ENCODE results near the gene KMT2C. TPM values are rescaled to one million over a fixed set of nuclear protein-coding genes. Genes with fewer than 3 reads are reported as not detected.

The KMT2C gene
- total RNA-seq, 1 experiment from 2014 or later: 45.4 TPM

DNA sequence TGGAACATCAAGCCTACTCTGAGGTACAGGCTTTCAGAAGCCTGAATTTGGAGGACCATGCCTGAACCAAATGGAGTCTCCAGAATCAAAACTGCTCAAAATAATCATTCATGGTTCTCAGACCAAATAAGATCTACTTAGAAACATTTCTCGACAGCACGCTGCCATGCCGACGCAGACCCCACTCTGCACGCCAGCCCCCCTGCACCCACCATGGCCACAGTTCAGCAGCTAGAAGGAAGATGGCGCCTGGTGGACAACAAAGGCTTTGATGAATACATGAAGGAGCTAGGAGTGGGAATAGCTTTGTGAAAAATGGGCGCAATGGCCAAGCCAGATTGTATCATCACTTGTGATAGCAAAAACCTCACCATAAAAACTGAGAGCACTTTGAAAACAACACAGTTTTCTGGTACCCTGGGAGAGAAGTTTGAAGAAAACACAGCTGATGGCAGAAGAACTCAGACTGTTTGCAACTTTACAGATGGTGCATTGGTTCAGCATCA, 6.6 kb upstream of the KMT2C start:
- no peaks in the 10 kb centered on the region for H3K36me3 Mint-ChIP-seq
- ChIA-PET POLR2A (no interaction called here), CTCF (interaction anchor here (0.7 kb wide), 1 partner anchor 657 kb away, joined by 3 read pairs; no protein-coding TSS in a partner anchor)
- H3K4me3 Mint-ChIP-seq: no peak overlapping the region
- H3K27ac Mint-ChIP-seq: no peak overlapping the region
- H3K4me1 Mint-ChIP-seq: peaks cover 4% of the 10 kb centered on the region
- H3K27me3 Mint-ChIP-seq (ENCODE audit: low read depth): peaks cover 9% of the 10 kb centered on the region
- no peaks in the 10 kb centered on the region for H3K9me3 Mint-ChIP-seq
- DNase-seq (ENCODE audit: low spot score): no peak
- ATAC-seq: no peak
- TF ChIP-seq, protein P1, sequence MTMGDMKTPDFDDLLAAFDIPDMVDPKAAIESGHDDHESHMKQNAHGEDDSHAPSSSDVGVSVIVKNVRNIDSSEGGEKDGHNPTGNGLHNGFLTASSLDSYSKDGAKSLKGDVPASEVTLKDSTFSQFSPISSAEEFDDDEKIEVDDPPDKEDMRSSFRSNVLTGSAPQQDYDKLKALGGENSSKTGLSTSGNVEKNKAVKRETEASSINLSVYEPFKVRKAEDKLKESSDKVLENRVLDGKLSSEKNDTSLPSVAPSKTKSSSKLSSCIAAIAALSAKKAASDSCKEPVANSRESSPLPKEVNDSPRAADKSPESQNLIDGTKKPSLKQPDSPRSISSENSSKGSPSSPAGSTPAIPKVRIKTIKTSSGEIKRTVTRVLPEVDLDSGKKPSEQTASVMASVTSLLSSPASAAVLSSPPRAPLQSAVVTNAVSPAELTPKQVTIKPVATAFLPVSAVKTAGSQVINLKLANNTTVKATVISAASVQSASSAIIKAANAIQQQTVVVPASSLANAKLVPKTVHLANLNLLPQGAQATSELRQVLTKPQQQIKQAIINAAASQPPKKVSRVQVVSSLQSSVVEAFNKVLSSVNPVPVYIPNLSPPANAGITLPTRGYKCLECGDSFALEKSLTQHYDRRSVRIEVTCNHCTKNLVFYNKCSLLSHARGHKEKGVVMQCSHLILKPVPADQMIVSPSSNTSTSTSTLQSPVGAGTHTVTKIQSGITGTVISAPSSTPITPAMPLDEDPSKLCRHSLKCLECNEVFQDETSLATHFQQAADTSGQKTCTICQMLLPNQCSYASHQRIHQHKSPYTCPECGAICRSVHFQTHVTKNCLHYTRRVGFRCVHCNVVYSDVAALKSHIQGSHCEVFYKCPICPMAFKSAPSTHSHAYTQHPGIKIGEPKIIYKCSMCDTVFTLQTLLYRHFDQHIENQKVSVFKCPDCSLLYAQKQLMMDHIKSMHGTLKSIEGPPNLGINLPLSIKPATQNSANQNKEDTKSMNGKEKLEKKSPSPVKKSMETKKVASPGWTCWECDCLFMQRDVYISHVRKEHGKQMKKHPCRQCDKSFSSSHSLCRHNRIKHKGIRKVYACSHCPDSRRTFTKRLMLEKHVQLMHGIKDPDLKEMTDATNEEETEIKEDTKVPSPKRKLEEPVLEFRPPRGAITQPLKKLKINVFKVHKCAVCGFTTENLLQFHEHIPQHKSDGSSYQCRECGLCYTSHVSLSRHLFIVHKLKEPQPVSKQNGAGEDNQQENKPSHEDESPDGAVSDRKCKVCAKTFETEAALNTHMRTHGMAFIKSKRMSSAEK (CRISPR knock-in tag; IDR thresholded peaks at IDR 0.05; ENCODE audit: borderline replicate concordance): no peak
- TF ChIP-seq, protein P2, sequence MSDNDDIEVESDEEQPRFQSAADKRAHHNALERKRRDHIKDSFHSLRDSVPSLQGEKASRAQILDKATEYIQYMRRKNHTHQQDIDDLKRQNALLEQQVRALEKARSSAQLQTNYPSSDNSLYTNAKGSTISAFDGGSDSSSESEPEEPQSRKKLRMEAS (CRISPR knock-in tag; IDR thresholded peaks at IDR 0.05): no peak
- TF ChIP-seq NR1H2 (CRISPR knock-in tag; IDR thresholded peaks at IDR 0.05) (no peak), ERG (CRISPR knock-in tag; IDR thresholded peaks at IDR 0.05) (no peak), NR2C2 (CRISPR knock-in tag; IDR thresholded peaks at IDR 0.05) (no peak), MYBL2 (CRISPR knock-in tag; IDR thresholded peaks at IDR 0.05) (no peak), USF2 (CRISPR knock-in tag; IDR thresholded peaks at IDR 0.05) (no peak), JUN (CRISPR knock-in tag; IDR thresholded peaks at IDR 0.05) (no peak), GABPB1 (CRISPR knock-in tag; IDR thresholded peaks at IDR 0.05) (no peak), ELF4 (CRISPR knock-in tag; IDR thresholded peaks at IDR 0.05; ENCODE audit: low read depth) (no peak), ARID4B (CRISPR knock-in tag; IDR thresholded peaks at IDR 0.05; ENCODE audit: borderline replicate concordance) (no peak), PRRX2 (CRISPR knock-in tag; IDR thresholded peaks at IDR 0.05) (no peak), HMGXB4 (CRISPR knock-in tag; IDR thresholded peaks at IDR 0.05) (no peak), ESRRA (CRISPR knock-in tag; IDR thresholded peaks at IDR 0.05; ENCODE audit: borderline replicate concordance) (no peak), IRF1 (CRISPR knock-in tag; IDR thresholded peaks at IDR 0.05) (no peak), ZNF512 (CRISPR knock-in tag; IDR thresholded peaks at IDR 0.05; ENCODE audit: borderline replicate concordance) (no peak)
- TF ChIP-seq, protein P3, sequence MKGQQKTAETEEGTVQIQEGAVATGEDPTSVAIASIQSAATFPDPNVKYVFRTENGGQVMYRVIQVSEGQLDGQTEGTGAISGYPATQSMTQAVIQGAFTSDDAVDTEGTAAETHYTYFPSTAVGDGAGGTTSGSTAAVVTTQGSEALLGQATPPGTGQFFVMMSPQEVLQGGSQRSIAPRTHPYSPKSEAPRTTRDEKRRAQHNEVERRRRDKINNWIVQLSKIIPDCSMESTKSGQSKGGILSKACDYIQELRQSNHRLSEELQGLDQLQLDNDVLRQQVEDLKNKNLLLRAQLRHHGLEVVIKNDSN (CRISPR knock-in tag; IDR thresholded peaks at IDR 0.05): no peak
- TF ChIP-seq, protein P4, sequence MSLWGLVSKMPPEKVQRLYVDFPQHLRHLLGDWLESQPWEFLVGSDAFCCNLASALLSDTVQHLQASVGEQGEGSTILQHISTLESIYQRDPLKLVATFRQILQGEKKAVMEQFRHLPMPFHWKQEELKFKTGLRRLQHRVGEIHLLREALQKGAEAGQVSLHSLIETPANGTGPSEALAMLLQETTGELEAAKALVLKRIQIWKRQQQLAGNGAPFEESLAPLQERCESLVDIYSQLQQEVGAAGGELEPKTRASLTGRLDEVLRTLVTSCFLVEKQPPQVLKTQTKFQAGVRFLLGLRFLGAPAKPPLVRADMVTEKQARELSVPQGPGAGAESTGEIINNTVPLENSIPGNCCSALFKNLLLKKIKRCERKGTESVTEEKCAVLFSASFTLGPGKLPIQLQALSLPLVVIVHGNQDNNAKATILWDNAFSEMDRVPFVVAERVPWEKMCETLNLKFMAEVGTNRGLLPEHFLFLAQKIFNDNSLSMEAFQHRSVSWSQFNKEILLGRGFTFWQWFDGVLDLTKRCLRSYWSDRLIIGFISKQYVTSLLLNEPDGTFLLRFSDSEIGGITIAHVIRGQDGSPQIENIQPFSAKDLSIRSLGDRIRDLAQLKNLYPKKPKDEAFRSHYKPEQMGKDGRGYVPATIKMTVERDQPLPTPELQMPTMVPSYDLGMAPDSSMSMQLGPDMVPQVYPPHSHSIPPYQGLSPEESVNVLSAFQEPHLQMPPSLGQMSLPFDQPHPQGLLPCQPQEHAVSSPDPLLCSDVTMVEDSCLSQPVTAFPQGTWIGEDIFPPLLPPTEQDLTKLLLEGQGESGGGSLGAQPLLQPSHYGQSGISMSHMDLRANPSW (CRISPR knock-in tag; conservative IDR thresholded peaks at IDR 0.05; ENCODE audit: low read depth): no peak
